ENCODE results near the gene NUP62. TPM values are rescaled to one million over a fixed set of nuclear protein-coding genes. Genes with fewer than 3 reads are reported as not detected.

The NUP62 gene
- total and polyA plus RNA-seq, 2 of the 4 experiments (the other 2 are of a cell fraction): 21.3 to 29.7 TPM

DNA sequence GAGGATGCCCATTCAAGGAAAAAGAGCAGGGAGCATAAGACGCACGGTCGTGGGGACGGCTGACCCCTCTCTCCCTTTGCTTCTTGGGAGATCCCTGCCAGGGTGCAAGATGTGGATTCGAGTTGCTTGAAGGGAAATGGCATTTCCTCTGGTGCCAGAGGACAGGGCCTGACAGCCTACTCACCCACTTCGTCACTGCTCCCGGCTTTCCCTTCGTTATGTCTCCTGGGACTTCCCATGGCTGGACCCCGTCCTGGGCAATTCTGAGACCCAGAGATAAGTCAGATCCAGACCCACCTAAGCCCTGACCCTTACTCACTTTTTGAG, 50.6 kb downstream of the NUP62 start:
- no peak for DNase-seq
- Histone ChIP-seq H3K4me2 (ENCODE audit: low read depth, low read length) (peak overlapping the region; percentile 96), H3K79me1 (ENCODE audit: low read depth in 1 of 2, low read length in 2 of 2) (peaks cover 22 to 54% of the 10 kb centered on the region in 2 experiments), H3K27me3 (ENCODE audit: control insufficient read depth, insufficient read depth, low read length) (no peaks in the 10 kb centered on the region), H4K91ac (ENCODE audit: insufficient read depth, low read depth, low read length) (no peak overlapping the region), H2AFZ (replicated peaks; ENCODE audit: low read length, poor library complexity) (peak overlapping the region; percentile 94), H2BK20ac (ENCODE audit: low read depth, low read length) (no peak overlapping the region), H3K18ac (ENCODE audit: low read depth, low read length) (no peak overlapping the region), H3K14ac (replicated peaks; ENCODE audit: low read depth, low read length) (no peak overlapping the region), H3K56ac (ENCODE audit: extremely low read depth, insufficient read depth, low read length) (no peak overlapping the region), H3K9ac (ENCODE audit: low read depth, low read length) (peak overlapping the region; percentile 69), H3K9me3 (ENCODE audit: control insufficient read depth, insufficient read depth, low read length) (peaks cover 6% of the 10 kb centered on the region; the same call in 1 of the 2 replicates), H3K23ac (ENCODE audit: low read depth, low read length) (no peak overlapping the region), H3K9me1 (ENCODE audit: insufficient read depth, low read length) (peaks cover 10% of the 10 kb centered on the region), H4K5ac (ENCODE audit: low read depth, low read length) (no peak overlapping the region), H2BK15ac (ENCODE audit: low read depth, low read length) (no peak overlapping the region), H3K27ac (ENCODE audit: insufficient read depth, low read length) (no peak overlapping the region), H4K20me1 (ENCODE audit: insufficient read depth, low read length) (no peaks in the 10 kb centered on the region; the same call in 1 of the 2 replicates), H3K36me3 (ENCODE audit: control insufficient read depth, insufficient read depth, low read length) (peaks cover 40% of the 10 kb centered on the region), H3K4me3 (ENCODE audit: insufficient read depth, low read depth, low read length) (peak overlapping the region; percentile 63; the same call in 1 of the 2 replicates), H2AK9ac (replicated peaks; ENCODE audit: low read depth, low read length, poor library complexity) (peak overlapping the region; percentile 91), H2BK5ac (ENCODE audit: low read depth, low read length, poor library complexity, severe bottlenecking) (no peak overlapping the region), H3K4ac (ENCODE audit: low read depth, low read length) (peak overlapping the region; percentile 19; the same call in 1 of the 2 replicates), H2BK120ac (ENCODE audit: low read depth, low read length) (no peak overlapping the region), H4K8ac (ENCODE audit: low read depth in 2 of 2, low read length in 2 of 2) (peak overlapping the region in 1 of 2 experiments; percentile 29; a peak in 1 of 4 replicates), H3K4me1 (ENCODE audit: control insufficient read depth, insufficient read depth, low read length) (peaks cover 7% of the 10 kb centered on the region), H2AK5ac (ENCODE audit: low read depth, low read length) (peak overlapping the region; percentile 33; the same call in 1 of the 2 replicates)
- TF ChIP-seq MXI1 (IDR thresholded peaks at IDR 0.05; ENCODE audit: borderline replicate concordance, low read depth, low read length): no peak
- no peak for TF ChIP-seq RAD21 (IDR thresholded peaks at IDR 0.05; ENCODE audit: low read length)
- TF ChIP-seq POLR2A (IDR thresholded peaks at IDR 0.05; ENCODE audit: low read depth, low read length): no peak
- no peak for TF ChIP-seq FOS (IDR thresholded peaks at IDR 0.05; ENCODE audit: low read depth, low read length)
- TF ChIP-seq, protein P1, sequence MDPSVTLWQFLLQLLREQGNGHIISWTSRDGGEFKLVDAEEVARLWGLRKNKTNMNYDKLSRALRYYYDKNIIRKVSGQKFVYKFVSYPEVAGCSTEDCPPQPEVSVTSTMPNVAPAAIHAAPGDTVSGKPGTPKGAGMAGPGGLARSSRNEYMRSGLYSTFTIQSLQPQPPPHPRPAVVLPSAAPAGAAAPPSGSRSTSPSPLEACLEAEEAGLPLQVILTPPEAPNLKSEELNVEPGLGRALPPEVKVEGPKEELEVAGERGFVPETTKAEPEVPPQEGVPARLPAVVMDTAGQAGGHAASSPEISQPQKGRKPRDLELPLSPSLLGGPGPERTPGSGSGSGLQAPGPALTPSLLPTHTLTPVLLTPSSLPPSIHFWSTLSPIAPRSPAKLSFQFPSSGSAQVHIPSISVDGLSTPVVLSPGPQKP (IDR thresholded peaks at IDR 0.05; ENCODE audit: borderline replicate concordance, low read depth, low read length): no peak
- no peak for TF ChIP-seq SMC3 (IDR thresholded peaks at IDR 0.05; ENCODE audit: low read depth, low read length)
- no peak for TF ChIP-seq NFE2L2 (IDR thresholded peaks at IDR 0.05; ENCODE audit: low read depth, low read length)
- no peak for TF ChIP-seq CHD1 (IDR thresholded peaks at IDR 0.05; ENCODE audit: low read depth, low read length)
- no peak for TF ChIP-seq MAFK (IDR thresholded peaks at IDR 0.05; ENCODE audit: low read depth, low read length)
- no peak for TF ChIP-seq BHLHE40 (IDR thresholded peaks at IDR 0.05; ENCODE audit: low read depth, low read length)
- no peak for TF ChIP-seq CEBPB (IDR thresholded peaks at IDR 0.05; ENCODE audit: low read depth, low read length)
- TF ChIP-seq, protein P2, sequence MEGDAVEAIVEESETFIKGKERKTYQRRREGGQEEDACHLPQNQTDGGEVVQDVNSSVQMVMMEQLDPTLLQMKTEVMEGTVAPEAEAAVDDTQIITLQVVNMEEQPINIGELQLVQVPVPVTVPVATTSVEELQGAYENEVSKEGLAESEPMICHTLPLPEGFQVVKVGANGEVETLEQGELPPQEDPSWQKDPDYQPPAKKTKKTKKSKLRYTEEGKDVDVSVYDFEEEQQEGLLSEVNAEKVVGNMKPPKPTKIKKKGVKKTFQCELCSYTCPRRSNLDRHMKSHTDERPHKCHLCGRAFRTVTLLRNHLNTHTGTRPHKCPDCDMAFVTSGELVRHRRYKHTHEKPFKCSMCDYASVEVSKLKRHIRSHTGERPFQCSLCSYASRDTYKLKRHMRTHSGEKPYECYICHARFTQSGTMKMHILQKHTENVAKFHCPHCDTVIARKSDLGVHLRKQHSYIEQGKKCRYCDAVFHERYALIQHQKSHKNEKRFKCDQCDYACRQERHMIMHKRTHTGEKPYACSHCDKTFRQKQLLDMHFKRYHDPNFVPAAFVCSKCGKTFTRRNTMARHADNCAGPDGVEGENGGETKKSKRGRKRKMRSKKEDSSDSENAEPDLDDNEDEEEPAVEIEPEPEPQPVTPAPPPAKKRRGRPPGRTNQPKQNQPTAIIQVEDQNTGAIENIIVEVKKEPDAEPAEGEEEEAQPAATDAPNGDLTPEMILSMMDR (conservative IDR thresholded peaks at IDR 0.05; ENCODE audit: low read depth, low read length): no peak
- no peak for TF ChIP-seq MAZ (IDR thresholded peaks at IDR 0.05; ENCODE audit: borderline replicate concordance, low read depth, low read length)
- no peak for TF ChIP-seq RFX5 (IDR thresholded peaks at IDR 0.05; ENCODE audit: low read depth, low read length)
- no peak for TF ChIP-seq RCOR1 (IDR thresholded peaks at IDR 0.05; ENCODE audit: insufficient replicate concordance, low read length)
- TF ChIP-seq, protein P3, sequence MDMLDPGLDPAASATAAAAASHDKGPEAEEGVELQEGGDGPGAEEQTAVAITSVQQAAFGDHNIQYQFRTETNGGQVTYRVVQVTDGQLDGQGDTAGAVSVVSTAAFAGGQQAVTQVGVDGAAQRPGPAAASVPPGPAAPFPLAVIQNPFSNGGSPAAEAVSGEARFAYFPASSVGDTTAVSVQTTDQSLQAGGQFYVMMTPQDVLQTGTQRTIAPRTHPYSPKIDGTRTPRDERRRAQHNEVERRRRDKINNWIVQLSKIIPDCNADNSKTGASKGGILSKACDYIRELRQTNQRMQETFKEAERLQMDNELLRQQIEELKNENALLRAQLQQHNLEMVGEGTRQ (IDR thresholded peaks at IDR 0.05; ENCODE audit: low read depth, low read length): no peak
- dilution Hi-C loops (cut with HindIII; ENCODE audit: low sequenced_read_pairs, unreplicated experiment) (no loop called here), in situ Hi-C loops (cut with MboI; ENCODE audit: low sequenced_read_pairs) (no loop called here), intact Hi-C loops (cut with micrococcal nuclease) (loop anchor here (5.0 kb wide), 1 partner anchor 149 kb away; the partner anchor contains the start of genes VRK3 and ZNF473)
- no peak for ATAC-seq (ENCODE audit: low read depth)
- ChIA-PET POLR2A (ENCODE audit: unreplicated experiment) (no interaction called here), CTCF (no interaction called here)
- BruUV-seq (replicated peaks): no TSS peak
- WGBS, 2 experiments (ENCODE audit: extremely low coverage in 2 of 2, insufficient read length in 1 of 2): no CpG with 5 or more reads among the region's 9 CpGs
